HL-60 (cell line): ENCODE results near the gene SARM1.

ENCODE experiments used
- CTCF ChIP-seq: IDR thresholded peaks from one replicate; pipeline ENCODE4 v1.5.1; 2011; ENCODE audit warnings: low read length, control low read depth, inconsistent platforms; ENCODE audit not compliant: insufficient read depth
- GABPA ChIP-seq: IDR thresholded peaks from 2 replicates; pipeline ENCODE4 v1.6.1; 2012; ENCODE audit warnings: low read depth
- POLR2AphosphoS5 ChIP-seq: IDR thresholded peaks from 2 replicates; pipeline ENCODE4 v1.6.1; 2012; ENCODE audit warnings: low read depth
- REST ChIP-seq: IDR thresholded peaks from 2 replicates; pipeline ENCODE4 v1.6.1; 2012; ENCODE audit warnings: low read depth; ENCODE audit not compliant: insufficient replicate concordance
- SPI1 ChIP-seq: IDR thresholded peaks from 2 replicates; pipeline ENCODE4 v1.6.1; 2012; ENCODE audit warnings: low read depth, mild to moderate bottlenecking, borderline replicate concordance

- TF ChIP-seq CTCF (no peak), POLR2AphosphoS5 (no peak), REST (no peak), SPI1 (no peak), GABPA (no peak)
Observed at GRCh38 chr17:28372945-28373274, 1.4 kb downstream of the SARM1 start.
